Omental fat pad (tissue), 4 donors: ENCODE data around the gene MRS2. TPM values are rescaled to one million over a fixed set of nuclear protein-coding genes. Genes with fewer than 3 reads are reported as not detected.
"Not testable (repeated sequence)": the region's sequence is repeated elsewhere in the genome, so short reads cannot be mapped to it uniquely, and the experiment has no call there.

Experiments
- ATAC-seq: fragments of 150-250 bp; one replicate; pipeline ENCODE4 v1.9.1; 2016; ENCODE audit warnings: mild to moderate bottlenecking, moderate library complexity; ENCODE audit not compliant: low FRiP score
- DNase-seq: peaks from one replicate; pipeline ENCODE4 v3.0.0-alpha.2; 2019; ENCODE audit warnings: low spot score
- CTCF ChIP-seq, 3 donors: fragments of 450-650 bp; IDR thresholded peaks; one replicate each; pipeline ENCODE4 v1.5.1; 2016 to 2017; ENCODE audit warnings: antibody characterized with exemption in 3 of 3, mild to moderate bottlenecking in 3 of 3, moderate library complexity in 2 of 3
- total RNA-seq, 4 donors: library from RNA; depleted of rRNA; stranded (reverse); fragments of >200 nt; gene quantifications; one replicate each; pipeline ENCODE4 v1.1.0, GENCODE V29; 2016

Gene MRS2
- total RNA-seq, 4 donors from 2014 or later: 22.8 to 27.5 (median 24.8) TPM

GRCh38 chr6:24381476-24382219 is 21.1 kb upstream of the MRS2 start:
- ATAC-seq: no peak
- no peak for TF ChIP-seq CTCF (IDR thresholded peaks at IDR 0.05)

GRCh38 chr6:24382220-24382540 is 20.6 kb upstream of the MRS2 start:
- TF ChIP-seq CTCF (IDR thresholded peaks at IDR 0.05): no peak
- DNase-seq (no peak), ATAC-seq (no peak)

More at GRCh38 chr6:24381476-24382219, 21.1 kb upstream of the MRS2 start:
- no peak for DNase-seq

DNA sequence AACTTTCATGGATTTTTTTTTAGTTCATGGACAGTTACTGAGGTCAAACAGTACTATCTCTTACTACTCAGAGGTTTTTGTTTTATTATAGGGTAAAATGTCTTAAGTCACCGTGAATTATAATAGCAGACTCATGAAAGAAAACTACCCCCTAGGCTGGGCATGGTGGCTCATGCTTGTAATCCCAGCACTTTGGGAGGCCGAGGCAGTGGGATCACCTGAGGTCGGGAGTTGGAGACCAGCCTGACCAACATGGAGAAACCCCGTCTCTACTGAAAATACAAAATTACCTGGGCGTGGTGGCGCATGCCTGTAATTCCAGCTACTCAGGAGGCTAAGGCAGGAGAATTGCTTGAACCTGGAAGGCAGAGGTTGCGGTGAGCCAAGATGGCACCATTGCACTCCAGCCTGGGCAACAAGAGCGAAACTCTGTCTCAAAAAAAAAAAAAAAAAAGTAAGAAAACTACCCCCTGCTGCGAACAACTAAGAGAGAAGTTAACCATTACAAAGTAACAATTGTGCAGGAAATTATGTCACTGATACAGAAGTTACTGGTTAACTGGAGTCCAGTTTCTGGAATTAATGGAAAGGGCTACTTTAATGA is 19.7 kb upstream of the MRS2 start:
- DNase-seq, ATAC-seq: not testable (repeated sequence)

DNA sequence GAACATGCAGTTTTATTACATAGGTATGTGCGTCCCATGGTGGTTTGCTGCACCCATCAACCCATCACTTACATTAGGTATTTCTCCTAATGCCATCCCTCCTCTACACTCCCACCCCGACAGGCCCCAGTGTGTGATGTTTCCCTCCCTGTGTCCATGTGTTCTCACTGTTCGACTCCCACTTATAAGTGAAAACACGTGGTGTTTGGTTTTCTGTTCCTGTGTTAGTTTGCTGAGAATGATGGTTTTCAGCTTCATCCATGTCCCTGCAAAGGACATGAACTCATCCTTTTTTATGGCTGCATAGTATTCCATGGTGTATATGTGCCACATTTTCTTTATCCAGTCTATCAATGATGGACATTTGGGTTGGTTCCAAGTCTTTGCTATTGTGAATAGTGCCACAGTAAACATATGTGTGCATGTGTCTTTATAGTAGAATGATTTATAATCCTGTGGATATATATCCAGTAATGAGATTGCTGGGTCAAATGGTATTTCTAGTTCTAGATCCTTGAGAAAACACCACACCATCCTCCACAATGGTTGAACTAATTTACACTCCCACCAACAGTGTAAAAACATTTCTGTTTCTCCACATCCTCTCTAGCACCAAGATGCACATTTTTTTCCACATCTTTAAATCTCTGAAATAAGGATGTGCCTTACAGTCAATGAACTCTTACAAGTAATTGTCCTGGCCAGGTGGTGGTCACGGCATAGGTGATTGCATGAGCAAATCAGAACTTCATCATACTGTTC is 18.2 kb upstream of the MRS2 start:
- DNase-seq, ATAC-seq: not testable (repeated sequence)

- TF ChIP-seq CTCF (IDR thresholded peaks at IDR 0.05): no peak
- DNase-seq: no peak
- no peak for ATAC-seq
These were observed 17.0 kb upstream of the MRS2 start for GRCh38 chr6:24385536-24386269.

DNA sequence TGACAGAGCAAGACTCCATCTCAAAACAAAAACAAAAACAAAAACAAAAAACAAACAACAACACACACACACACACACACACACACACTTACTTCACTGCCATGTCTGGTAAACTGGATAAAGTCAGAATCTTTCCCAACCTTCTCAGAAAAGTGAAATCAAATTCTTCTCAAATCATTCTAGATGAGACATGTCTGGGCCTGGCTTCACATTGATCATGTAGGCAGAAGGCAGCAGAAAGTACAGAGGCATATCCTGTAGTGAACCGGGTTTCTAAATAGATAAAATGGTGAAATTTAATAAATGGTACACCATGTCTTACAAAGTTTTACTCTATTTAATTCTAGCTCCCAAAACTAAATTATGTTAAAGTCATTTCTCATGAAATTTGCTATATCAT is 14.9 kb upstream of the MRS2 start:
- no peak for ATAC-seq
- TF ChIP-seq CTCF (IDR thresholded peaks at IDR 0.05): no peak
- DNase-seq: no peak

- ATAC-seq (no peak), DNase-seq (no peak)
- TF ChIP-seq CTCF (IDR thresholded peaks at IDR 0.05): no peak
These were observed 11.5 kb upstream of the MRS2 start for GRCh38 chr6:24391208-24391607.
